HG02884 (cell line): ENCODE measurements around the gene ARID4B.

Experiments used
- ATAC-seq: cut with Tn5 transposase; IDR thresholded peaks from one replicate; pipeline ENCODE4 v1.9.1; 2021; ENCODE audit warnings: mild to moderate bottlenecking, moderate library complexity; ENCODE audit not compliant: unreplicated experiment

The ARID4B gene

DNA sequence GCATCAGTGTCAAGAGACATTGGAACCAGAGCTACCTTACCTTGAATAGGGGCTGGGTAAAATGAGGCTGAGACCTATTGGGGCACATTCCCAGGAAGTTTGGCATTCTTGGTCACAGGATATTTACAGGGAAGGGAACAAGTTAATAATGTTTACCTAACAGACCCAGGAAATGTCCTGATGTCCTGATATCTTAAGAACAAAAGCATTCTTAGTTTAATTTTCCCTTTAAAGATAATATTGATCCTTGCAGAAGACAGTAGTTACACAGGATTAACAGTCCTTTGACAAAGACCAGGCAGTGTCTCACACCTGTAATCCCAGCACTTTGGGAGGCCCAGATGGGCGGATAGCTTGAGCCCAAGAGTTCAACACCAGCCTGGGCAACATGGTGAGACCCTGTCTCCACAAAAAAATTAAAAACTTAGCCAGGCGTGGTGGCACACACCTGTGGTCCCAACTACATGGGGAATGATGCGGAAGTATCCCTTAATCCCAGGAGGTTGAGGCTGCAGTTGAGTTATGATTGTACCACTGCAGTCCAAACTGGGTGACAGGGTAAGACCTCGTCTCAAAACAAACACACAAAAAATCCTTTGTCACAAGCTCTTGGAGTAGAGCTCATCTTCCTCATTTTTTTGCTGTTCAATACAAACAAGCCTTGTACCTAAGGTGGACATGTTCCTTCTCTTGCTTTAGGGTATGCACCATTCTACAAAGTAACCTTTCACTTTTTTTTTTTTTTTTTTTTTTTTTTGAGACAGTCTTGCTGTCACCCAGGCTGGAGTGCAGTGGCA, 198.0 kb downstream of the ARID4B start:
- no peak for ATAC-seq

DNA sequence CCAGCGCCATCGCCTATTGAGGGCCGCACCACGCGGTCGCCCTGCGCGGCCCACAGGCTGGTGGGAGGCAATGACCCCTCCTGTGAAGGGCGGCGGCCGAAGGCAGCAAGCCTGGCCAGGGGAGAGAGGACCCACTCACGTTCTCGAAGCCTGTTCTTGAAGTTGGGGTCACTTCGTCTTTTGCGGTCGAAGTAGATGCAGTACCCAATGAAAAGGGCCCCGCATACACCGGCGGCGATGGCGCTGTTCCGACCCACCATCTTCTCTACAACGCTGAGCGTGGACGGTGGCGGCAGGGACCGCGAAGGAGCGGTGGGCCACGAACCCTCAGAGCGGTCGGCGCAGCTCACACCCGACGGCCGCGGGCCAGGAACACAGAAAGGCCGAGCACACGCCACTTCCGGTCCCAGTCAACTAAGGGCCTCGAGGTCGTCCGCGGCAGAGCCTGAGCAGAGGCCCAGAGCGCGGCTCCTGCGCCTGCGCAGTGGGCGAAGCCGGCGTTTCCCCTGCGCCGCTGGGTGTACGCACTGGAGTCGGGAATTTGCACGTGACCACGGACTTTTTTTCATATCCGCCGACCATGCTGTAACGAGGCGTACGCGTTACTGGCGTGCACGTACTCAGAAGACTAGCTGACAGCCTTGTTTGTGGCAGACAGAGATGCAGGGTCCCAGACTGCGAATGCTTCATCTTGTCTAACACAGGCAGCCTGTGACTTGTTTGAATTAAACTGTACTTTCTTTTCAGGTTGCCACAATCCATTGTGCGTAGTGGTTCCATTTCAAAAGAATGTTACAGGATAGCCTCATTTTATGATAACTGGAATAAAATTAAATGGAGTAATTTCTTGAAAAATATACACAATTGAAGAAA, 199.3 kb downstream of the ARID4B start, which contains the start of gene TOMM20:
TOMM20 (minus strand) TSS at position 382 of the 873 bp plus-strand sequence; CDS start at position 260, 122 bp downstream.
- ATAC-seq = peak; percentile 92

DNA sequence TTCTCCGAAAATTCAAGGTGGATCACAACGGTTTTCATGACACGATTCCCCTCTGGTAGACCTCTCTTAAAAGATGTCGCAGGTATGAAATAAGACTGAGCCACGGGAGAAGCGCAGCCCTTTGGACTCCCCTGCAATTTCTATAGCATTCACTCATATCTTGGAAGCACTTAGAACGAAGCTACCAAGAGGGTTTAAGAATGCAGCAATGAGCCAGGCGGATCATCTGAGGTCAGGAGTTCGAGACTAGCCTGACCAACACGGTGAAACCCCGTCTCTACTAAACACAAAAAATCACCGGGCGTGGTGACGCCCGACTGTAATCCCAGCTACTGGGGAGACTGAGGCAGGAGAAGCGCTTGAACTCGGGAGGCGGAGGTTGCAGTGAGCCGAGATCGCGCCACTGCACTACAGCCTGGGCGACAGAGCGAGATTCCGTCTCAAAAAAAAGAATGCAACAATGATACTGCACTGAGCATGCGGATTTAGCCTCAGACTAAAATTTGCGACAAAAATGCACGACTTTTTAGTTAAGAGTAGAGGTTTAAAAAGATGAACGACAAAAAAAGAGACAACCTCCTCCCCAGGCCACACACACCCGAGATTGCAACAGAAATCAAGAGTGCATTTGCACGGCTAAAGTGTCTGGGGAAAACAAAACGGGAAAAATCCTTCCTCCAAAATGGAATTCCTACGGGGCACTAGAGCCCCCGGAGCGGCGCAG, 200.1 kb downstream of the ARID4B start:
- ATAC-seq = no peak

DNA sequence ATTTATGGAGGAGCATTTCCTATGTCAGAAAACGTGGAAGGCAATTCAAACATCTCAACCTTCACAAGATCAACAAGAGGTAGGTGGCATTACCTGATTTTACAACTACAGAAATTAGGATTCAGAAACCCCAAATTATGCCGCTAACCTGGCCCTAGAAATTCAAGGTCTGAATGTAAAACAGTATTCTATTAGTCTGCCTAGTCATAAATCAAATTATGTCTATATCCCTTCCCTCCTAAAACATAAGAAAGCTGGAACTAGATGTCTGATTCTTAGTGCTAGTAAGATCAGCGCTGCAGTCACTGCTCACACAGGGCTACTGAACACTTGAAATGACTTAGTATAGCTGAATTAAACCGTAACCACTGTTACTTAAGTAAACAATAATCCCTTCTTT, 200.8 kb downstream of the ARID4B start:
- ATAC-seq = no peak

DNA sequence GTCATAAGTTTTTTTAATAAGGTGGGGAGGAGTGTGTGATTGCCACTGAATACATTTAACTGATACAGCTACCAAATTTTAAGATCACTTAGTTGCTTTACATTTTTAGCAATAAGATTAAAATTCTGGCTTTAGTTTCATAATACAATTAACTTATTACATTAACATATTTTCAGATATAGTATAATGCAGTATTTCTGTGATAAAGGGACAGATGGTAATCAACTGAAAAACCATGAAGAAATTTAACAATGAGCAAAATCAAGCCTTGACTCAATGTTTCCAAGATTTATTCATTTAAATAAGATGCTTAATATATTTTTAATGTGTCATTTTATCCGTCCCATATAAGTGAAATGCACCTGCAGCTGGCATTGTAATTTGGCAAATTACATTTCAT, 203.3 kb downstream of the ARID4B start:
- ATAC-seq = no peak

DNA sequence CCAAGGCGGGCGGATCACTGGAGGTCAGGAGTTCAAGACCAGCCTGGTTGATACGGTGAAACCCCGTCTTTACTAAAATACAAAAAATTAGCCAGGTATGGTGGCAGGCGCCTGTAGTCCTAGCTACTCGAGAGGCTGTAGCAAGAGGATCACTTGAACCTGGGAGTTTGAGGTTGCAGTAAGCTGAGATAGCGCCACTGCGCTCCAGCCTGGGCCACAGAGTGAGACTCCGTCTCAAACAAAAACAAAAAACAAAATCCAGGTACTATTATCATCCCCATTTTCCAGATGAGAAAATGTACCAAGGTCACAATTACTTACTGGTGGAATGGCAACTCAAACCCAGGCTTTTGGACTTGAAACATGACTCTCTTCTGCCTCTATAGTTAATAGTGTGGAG, 203.9 kb downstream of the ARID4B start:
- ATAC-seq = no peak

DNA sequence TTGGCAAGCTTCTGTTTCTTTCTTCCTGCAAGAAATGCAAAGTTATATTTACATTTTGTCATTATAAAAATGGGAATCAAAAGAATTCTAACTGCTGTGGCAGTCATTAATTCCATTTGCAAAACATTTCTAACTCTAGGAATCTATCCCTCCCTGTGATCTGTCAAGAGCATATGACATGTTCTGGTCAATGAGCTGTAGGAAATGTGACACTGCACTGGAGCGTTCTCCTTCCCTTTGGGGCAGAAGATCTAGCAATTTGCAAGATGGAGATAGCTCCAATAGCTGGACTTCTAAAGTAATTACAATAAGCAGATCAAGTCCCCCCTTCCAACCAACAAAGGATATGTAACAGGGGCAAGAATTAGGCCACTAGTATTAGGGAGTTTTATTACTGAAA, 205.6 kb downstream of the ARID4B start:
- ATAC-seq = no peak
